Measurements from ENCODE around the gene CDCP2. TPM values are rescaled to one million over a fixed set of nuclear protein-coding genes. Genes with fewer than 3 reads are reported as not detected.
A peak's percentile ranks its signal among the peaks of the same experiment; 100 is the strongest.

CDCP2 gene
- not detected in 2 replicates for total RNA-seq (2014; rRNA removed; shearing (Covaris generic))

DNA sequence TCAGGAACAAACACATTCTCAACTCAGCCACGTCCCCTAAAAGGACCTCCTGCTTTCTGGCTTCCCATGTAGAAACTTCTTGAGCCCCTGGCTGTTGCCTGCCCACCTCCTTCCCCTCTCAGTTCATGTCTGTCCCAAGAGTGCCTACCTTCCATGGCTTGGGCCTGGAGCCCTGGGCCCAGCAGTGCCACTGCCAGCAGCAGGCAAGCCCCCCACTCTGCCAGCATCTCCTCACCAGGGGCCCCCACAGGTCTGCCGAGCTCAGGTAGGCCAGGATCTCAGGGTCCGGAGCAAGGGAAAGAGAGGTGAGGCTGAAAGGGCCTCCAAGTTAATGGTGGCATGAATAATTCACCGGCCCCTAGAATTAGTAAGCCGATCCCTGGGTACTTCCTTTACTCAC is at the start of gene CDCP2:
Gene CDCP2, minus strand, starts transcription at position 305 of the 400 bp plus-strand sequence. Its CDS starts 78 bp downstream, at position 227.
- no peak for DNase-seq (ENCODE audit: low spot score)

GRCh38 chr1:54200519-54200997 is 47.8 kb upstream of the CDCP2 start:
- no peak for DNase-seq (ENCODE audit: low spot score)

DNA sequence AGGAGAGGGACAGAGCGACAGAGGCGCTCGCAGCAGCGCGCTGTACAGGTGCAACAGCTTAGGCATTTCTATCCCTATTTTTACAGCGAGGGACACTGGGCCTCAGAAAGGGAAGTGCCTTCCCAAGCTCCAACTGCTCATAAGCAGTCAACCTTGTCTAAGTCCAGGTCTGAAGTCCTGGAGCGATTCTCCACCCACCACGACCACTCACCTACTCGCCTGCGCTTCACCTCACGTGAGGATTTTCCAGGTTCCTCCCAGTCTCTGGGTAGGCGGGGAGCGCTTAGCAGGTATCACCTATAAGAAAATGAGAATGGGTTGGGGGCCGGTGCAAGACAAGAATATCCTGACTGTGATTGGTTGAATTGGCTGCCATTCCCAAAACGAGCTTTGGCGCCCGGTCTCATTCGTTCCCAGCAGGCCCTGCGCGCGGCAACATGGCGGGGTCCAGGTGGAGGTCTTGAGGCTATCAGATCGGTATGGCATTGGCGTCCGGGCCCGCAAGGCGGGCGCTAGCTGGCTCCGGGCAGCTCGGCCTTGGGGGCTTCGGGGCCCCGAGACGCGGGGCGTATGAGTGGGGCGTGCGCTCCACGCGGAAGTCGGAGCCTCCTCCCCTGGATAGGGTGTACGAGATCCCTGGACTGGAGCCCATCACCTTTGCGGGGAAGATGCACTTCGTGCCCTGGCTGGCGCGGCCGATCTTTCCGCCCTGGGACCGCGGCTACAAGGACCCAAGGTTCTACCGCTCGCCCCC is 47.1 kb upstream of the CDCP2 start, which contains the start of the genes CYB5RL and MRPL37:
Gene CYB5RL, minus strand, starts transcription at position 266 of the 754 bp plus-strand sequence. CDS start 4,414 bp downstream, outside the sequence.
Gene MRPL37, plus strand, starts transcription at position 403 of the 754 bp plus-strand sequence. Its CDS starts 77 bp downstream, at position 480.
- DNase-seq (ENCODE audit: low spot score): peak; percentile 96

DNA sequence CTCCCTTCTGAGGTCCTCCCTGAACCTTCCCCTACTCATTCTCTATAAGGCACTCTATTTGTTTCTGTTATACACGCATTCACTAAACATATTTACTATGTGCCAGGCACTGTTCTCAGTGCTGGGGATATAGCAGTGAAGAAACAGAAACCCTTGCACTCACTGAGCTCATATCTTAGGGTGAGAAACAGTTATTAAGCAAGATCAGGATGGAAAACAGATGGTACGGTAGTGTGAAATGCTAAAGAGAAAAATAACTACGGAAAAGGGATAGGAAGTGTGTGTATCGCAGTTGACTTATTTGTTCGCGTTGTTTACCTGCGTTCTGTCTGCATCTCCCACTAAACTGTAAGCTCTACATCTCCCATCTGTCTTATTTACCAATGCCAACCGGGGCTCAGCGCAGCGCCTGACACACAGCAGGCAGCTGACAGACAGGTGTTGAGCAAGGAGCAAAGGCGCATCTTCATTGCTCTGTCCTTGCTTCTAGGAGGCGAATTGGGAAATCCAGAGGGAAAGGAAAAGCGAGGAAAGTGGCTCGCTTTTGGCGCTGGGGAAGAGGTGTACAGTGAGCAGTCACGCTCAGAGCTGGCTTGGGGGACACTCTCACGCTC is 46.5 kb upstream of the CDCP2 start:
- DNase-seq (ENCODE audit: low spot score): no peak

GRCh38 chr1:54193453-54193852 is 40.7 kb upstream of the CDCP2 start:
- DNase-seq (ENCODE audit: low spot score): no peak

DNA sequence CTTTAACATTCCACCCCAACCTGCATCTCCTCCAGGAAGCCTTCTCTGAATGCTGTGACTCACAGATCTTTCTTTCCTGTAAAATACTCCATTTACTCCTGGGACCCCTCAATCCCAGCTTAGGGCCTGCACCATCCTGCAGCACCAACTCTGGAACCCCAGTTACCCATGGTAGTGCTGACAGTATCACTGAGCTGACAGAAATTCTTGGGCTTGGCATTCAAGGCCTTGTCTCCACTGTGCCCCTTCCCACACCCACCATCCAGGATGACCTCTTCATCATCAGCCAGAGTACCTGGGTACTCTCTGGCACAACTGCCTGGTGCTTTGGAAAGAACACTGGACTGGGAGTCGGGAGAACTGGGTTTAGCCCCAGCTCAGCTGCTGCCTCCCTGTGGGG is 38.7 kb upstream of the CDCP2 start:
- DNase-seq (ENCODE audit: low spot score): no peak

DNA sequence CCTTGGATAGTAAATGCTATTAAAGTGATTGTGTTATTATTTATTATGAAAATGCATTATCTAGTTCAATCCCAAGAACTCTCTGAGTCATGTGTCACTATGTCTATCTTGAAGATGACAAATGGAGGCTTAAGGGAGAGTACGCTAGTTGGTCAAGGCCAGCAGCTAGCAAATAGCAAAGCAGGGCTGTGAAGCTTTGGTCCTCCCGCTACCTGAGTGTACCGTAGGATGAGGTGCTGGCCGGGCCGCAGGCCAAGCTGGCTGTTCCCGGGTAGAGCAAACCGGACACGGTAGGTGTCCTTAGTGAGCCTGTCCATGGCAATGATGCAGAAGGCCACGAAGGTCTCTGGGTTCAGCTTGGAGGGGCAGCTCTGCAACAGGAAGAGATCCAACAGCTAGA is 37.7 kb upstream of the CDCP2 start:
- DNase-seq (ENCODE audit: low spot score): no peak

- DNase-seq (ENCODE audit: low spot score): no peak
These were observed 35.5 kb upstream of the CDCP2 start for GRCh38 chr1:54188291-54188690.

DNA sequence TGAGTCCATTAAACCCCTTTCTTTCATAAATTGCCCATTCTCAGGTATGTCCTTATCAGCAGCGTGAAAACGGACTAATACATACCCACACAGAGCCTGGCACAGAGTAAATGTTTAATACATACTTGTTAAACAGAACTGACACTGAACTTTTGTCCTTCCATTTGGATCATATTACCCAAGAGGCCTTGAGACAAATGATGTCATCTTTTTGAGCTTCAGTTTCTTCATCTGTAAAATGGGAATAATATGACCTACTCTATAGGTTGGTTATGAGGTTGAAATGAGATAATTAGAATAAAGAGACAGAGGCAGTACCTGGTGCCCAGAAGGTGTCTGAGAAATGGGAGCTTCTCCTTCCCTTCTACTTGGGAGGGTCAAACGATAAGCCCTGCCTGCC is 33.3 kb upstream of the CDCP2 start:
- no peak for DNase-seq (ENCODE audit: low spot score)

DNA sequence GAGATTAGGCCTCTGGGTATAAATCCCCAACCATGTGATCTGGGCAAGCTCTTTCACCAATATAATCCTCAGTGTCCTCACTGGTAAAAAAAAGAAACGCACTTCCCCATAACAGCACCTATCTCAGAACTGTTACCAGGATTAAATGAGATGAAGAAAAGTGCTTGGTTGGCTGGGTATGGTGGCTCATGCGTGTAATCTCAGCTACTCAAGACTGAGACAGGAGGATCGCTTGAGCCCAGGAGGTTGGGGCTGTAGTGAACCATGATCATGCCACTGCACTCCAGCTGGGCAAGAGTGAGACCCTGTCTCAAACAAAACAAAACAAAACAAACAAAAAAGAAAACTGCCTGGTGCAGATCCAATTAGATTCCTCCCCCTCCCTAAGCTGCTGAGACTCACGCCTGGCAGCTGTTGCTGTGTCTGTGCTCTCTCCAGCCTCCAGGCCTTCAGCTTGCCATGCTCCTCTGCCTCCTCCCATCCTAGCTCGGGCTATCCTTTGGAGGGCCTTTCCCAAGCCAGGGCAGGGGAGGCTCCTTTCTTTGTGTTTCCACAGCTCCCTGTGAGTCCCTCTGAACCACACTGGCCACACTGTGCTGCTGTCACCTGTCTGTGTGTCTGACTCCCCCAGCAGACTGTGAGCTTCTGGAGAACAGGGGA is 28.0 kb upstream of the CDCP2 start:
- no peak for DNase-seq (ENCODE audit: low spot score)

DNA sequence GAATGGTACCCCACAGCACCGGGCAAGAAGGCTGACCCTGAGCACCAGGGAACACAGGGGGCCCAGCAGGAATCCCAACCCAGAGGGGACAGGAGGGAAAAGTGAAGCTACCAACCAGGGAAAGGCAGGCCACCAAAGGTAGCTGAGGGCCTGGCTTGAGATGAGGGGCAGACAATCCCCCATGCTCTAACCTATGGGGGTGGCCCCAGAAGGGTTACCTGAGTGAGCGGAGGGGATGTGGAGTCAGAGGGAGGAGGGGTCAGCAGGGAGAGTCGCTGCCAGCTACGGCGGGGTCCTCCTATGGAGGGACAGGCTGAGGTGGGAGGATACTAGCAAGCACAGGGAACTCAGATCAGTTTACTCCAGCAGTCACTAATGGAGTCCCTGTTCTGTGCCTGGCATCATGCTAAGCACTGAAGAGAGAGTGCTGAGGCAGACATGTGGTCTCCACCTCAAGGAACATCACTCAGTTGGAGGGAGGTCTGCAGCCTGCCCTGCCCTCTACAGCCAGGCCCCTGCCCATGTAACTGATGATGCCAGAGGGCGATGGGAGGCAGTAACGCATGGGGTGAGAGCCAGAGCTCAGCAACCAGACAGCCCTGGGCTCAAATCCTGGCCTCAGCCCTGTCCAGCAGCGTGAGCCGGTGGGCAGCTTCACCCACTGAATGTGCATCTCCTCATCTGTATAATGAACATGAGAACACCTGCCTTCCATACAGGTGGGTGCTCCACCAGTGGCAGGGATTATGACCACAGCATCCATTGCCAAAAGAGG is 25.7 kb upstream of the CDCP2 start:
- no peak for DNase-seq (ENCODE audit: low spot score)

DNA sequence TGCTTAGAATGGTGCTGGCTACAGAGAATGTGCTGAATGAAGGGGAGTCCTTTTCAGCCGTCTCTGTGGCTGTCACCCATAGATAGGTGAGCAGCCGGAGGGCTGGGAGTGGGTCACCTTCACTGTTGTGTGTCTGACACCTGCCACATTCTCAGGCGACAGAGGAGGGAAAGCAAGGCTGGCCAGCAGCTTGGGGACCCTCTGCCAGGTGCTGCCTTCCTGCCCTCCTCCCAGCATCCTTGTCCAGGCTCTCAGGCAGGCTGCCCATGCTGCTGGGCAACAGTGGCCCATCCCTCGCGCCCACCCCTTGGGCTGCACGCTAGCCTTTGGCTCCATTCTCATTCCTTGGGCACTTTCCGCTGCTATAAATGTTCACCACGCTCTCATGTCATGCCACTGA is 24.9 kb upstream of the CDCP2 start:
- DNase-seq (ENCODE audit: low spot score): no peak

- no peak for DNase-seq (ENCODE audit: low spot score)
These were observed 24.0 kb upstream of the CDCP2 start for GRCh38 chr1:54176621-54177327.

DNA sequence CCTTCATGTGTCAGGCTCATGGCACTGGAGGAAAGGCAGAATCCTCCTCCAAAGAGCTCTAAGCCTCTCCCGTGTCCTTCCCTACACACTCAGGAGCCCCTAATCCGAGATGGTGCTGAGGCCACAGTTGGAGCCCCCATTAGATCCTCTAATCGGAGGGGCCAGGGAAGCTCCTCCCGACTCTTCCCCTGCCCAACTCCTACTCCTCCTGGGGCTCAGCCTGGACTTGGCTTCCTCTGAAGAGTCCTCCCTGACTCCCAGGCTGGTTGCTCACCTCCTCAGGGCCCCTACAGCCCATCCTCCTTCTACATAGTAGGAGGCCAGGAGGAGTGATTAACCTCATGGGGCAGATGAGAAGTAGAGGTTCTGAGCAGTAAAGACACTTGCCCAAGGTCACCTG is 21.3 kb upstream of the CDCP2 start:
- no peak for DNase-seq (ENCODE audit: low spot score)

DNA sequence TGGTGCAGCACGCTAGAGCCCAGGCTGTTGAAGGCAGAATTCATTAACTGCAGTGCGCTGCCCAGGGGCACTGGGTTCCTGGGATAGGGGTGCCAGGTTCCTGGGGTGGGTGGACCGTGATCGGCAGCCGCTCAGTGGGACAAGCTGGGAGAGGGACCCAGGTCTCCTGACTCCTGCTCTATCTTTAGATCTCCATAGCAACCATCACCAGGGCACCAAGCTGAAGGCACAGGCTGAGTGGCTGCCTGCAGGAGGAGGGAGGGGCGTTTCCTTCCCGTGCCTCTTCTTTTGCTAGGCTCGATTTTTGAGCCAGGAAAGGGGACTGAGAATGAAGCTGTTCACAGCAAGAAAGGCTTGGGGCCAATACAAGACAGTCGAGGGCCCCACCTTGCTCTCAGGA is 20.9 kb upstream of the CDCP2 start:
- DNase-seq (ENCODE audit: low spot score): no peak

- no peak for DNase-seq (ENCODE audit: low spot score)
These were observed 20.1 kb upstream of the CDCP2 start for GRCh38 chr1:54172614-54173599.

GRCh38 chr1:54171606-54172005 is 18.8 kb upstream of the CDCP2 start:
- no peak for DNase-seq (ENCODE audit: low spot score)

DNA sequence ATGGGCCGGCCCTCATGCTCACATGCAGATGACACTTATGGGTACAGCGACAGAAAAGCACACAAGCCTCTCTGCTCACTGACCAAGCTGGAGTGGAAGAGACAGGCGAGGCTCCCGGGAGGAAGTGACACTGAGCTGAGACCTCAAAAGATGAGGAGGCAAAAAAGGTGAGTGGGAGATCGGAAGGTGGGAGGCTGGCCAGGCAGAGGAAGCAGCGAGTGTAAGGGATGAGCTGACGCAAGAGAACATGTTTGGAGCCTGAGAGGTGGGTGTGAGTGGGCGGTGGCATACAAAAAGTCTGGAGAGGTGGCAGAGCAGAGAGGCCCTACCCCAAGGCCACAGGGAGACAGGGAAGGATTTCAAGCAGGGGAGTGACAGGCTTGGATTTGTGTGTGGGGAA is 18.2 kb upstream of the CDCP2 start:
- no peak for DNase-seq (ENCODE audit: low spot score)

GRCh38 chr1:54169068-54169467 is 16.3 kb upstream of the CDCP2 start:
- DNase-seq (ENCODE audit: low spot score): no peak
